CD14-positive monocyte (primary cell): ENCODE measurements around the gene RBM38. TPM values are rescaled to one million over a fixed set of nuclear protein-coding genes. Genes with fewer than 3 reads are reported as not detected.
A peak's percentile ranks its signal among the peaks of the same experiment; 100 is the strongest.

Experiments used
- DNase-seq, 3 donors: peaks; one replicate each; pipeline ENCODE4 v3.0.0-alpha.2; 2011 to 2022
- H2AFZ ChIP-seq: 2 replicates; pipeline ENCODE4 v1.6.0; 2012; ENCODE audit warnings: mild to moderate bottlenecking, low read depth, low read length, inconsistent platforms; ENCODE audit not compliant: insufficient read depth, poor library complexity, severe bottlenecking
- H3K27ac ChIP-seq, 2 donors: 1 replicate in 1 of 2; 2 replicates in 1 of 2; pipeline ENCODE4 v1.5.1; 2012 to 2013; ENCODE audit warnings: low read length in 2 of 2, control low read depth in 1 of 2, inconsistent platforms in 1 of 2, low read depth in 1 of 2, mild to moderate bottlenecking in 1 of 2
- H3K27me3 ChIP-seq, 2 donors: one replicate each; pipeline versions ENCODE4 v1.6.0 to v1.6.1; 2011 to 2013; ENCODE audit warnings: low read length in 2 of 2; ENCODE audit not compliant: control insufficient read depth in 2 of 2, insufficient read depth in 2 of 2
- H3K36me3 ChIP-seq, 2 donors: replicated peaks in 1 of 2; 1 replicate in 1 of 2; 2 replicates in 1 of 2; pipeline versions ENCODE4 v1.5.1 to v1.6.1; 2012 to 2013; ENCODE audit warnings: low read length in 2 of 2, control low read depth in 1 of 2, inconsistent platforms in 1 of 2, mild to moderate bottlenecking in 1 of 2; ENCODE audit not compliant: insufficient read depth in 2 of 2, control insufficient read depth in 1 of 2
- H3K4me1 ChIP-seq, 2 donors: 1 replicate in 1 of 2; 2 replicates in 1 of 2; pipeline versions ENCODE4 v1.5.1 to v1.6.1; 2012 to 2013; ENCODE audit warnings: low read length in 2 of 2, control low read depth in 1 of 2, inconsistent platforms in 1 of 2, mild to moderate bottlenecking in 1 of 2, moderate library complexity in 1 of 2; ENCODE audit not compliant: insufficient read depth in 2 of 2, control insufficient read depth in 1 of 2
- H3K4me2 ChIP-seq: replicated peaks from 2 replicates; pipeline ENCODE3; 2012; ENCODE audit warnings: low read length, moderate library complexity, mild to moderate bottlenecking; ENCODE audit not compliant: poor library complexity, severe bottlenecking; ENCODE audit errors: extremely low read depth
- H3K4me3 ChIP-seq, 3 experiments: fragments of 200-600 bp in 1 of 3; sonication (generic) in 1 of 3; replicated peaks in 1 of 3; 1 replicate in 2 of 3; 2 replicates in 1 of 3; pipeline ENCODE4 v1.5.1; 2011 to 2013; ENCODE audit warnings: low read length in 3 of 3, mild to moderate bottlenecking in 3 of 3, control low read depth in 2 of 3, low read depth in 2 of 3, inconsistent platforms in 1 of 3, moderate library complexity in 1 of 3
- H3K79me2 ChIP-seq: 2 replicates; pipeline ENCODE4 v1.6.0; 2012; ENCODE audit warnings: mild to moderate bottlenecking, control low read depth, inconsistent platforms, low read length, moderate library complexity; ENCODE audit not compliant: insufficient read depth
- H3K9ac ChIP-seq: 2 replicates; pipeline ENCODE4 v1.6.0; 2017; ENCODE audit warnings: low read length, mild to moderate bottlenecking; ENCODE audit not compliant: insufficient read depth, poor library complexity, severe bottlenecking
- H3K9me3 ChIP-seq, 2 donors: replicated peaks in 1 of 2; 1 replicate in 1 of 2; 2 replicates in 1 of 2; pipeline versions ENCODE4 v1.5.1 to v1.6.1; 2012 to 2013; ENCODE audit warnings: low read length in 2 of 2, control low read depth in 1 of 2; ENCODE audit not compliant: control insufficient read depth in 1 of 2, insufficient read depth in 1 of 2
- H4K20me1 ChIP-seq: 2 replicates; pipeline ENCODE4 v1.6.0; 2012; ENCODE audit warnings: mild to moderate bottlenecking, low read length, control low read depth, moderate library complexity; ENCODE audit not compliant: insufficient read depth
- H3K27ac Mint-ChIP-seq, 7 donors: one replicate each; pipeline ENCODE4 v1.8.0; 2020; ENCODE audit warnings: mild to moderate bottlenecking in 7 of 7, mixed read lengths in 7 of 7, moderate library complexity in 6 of 7, inconsistent platforms in 2 of 7
- H3K27me3 Mint-ChIP-seq, 3 donors: one replicate each; pipeline ENCODE4 v1.8.0; 2021 to 2022; ENCODE audit warnings: low read depth in 3 of 3, mild to moderate bottlenecking in 3 of 3, mixed read lengths in 3 of 3, moderate library complexity in 3 of 3, inconsistent platforms in 1 of 3
- H3K36me3 Mint-ChIP-seq, 2 donors: one replicate each; pipeline ENCODE4 v1.8.0; 2020; ENCODE audit warnings: mixed read lengths in 2 of 2, inconsistent platforms in 1 of 2, mild to moderate bottlenecking in 1 of 2
- H3K4me1 Mint-ChIP-seq: one replicate; pipeline ENCODE4 v1.8.0; 2020; ENCODE audit warnings: mild to moderate bottlenecking, mixed read lengths
- H3K4me3 Mint-ChIP-seq, 2 donors: one replicate each; pipeline ENCODE4 v1.8.0; 2020; ENCODE audit warnings: mild to moderate bottlenecking in 2 of 2, mixed read lengths in 2 of 2, moderate library complexity in 1 of 2
- H3K9me3 Mint-ChIP-seq, 7 donors: one replicate each; pipeline ENCODE4 v1.8.0; 2020 to 2022; ENCODE audit warnings: mixed read lengths in 7 of 7, mild to moderate bottlenecking in 6 of 7, moderate library complexity in 6 of 7, inconsistent platforms in 2 of 7
- WGBS: methylation state at CpG from one replicate; pipeline ENCODE4 v1.1.5; 2013; ENCODE audit warnings: missing lambda C conversion rate; ENCODE audit not compliant: insufficient coverage; 5-methylcytosine and 5-hydroxymethylcytosine counted together
- intact Hi-C, 2 donors: fragments of 100-400 bp; cut with micrococcal nuclease; formaldehyde crosslinking; loops; one replicate each; pipeline versions ENCODE4 v1.15.0 to v1.15.1; 2023
- polyA plus RNA-seq, 3 donors: library from polyadenylated mRNA; depleted of rRNA in 1 of 3; unstranded in 2 of 3; stranded (reverse) in 1 of 3; fragments of 300-500 nt in 2 of 3; fragments of >200 nt in 1 of 3; fragmentation: Illumina TruSeq in 2 of 3; gene quantifications; 1 replicate in 2 of 3; 2 replicates in 1 of 3; pipeline ENCODE4 v1.2.3, GENCODE V29; 2012 to 2021
- TF ChIP-seq, protein P1 (sequence below): fragments of 200-600 bp; IDR thresholded peaks from one replicate; pipeline ENCODE4 v1.8.0; 2022; ENCODE audit warnings: antibody characterized with exemption, mild to moderate bottlenecking

Gene RBM38
- polyA plus RNA-seq, 3 donors, result 7.5 to 48.3 (median 17.8) TPM

DNA sequence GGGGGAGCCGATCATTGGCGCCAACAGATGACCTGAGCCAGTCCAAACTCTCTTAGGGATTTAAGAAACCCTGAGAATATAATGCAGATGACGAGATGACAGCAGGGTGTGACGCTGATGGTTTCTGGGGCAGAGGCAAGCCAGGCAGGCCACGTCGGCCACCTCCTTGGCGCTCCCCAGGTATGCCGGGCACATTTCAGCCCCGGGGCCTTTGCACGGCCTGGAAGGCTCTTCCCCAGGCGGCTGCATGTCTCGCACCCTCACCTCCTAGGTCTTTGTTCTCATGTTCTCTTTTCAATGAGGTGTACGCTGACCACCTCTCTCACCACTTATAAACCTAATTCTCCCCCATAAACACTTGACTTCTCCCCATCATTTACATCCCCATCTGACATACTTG is 64.9 kb downstream of the RBM38 start:
- Histone ChIP-seq H3K79me2 (no peaks in the 10 kb centered on the region), H3K9me3 (peaks cover 0 to 3% of the 10 kb centered on the region in 2 donors), H3K4me2 (no peak overlapping the region), H3K27ac (no peak overlapping the region), H3K27me3 (no peaks in the 10 kb centered on the region), H3K9ac (no peak overlapping the region), H3K4me1 (peaks cover 47 to 58% of the 10 kb centered on the region in 2 donors), H3K4me3 (no peak overlapping the region), H2AFZ (no peak overlapping the region), H3K36me3 (no peaks in the 10 kb centered on the region), H4K20me1 (no peaks in the 10 kb centered on the region)
- H3K27me3 Mint-ChIP-seq, result peaks cover 0 to 3% (median 2%) of the 10 kb centered on the region in 3 donors
- DNase-seq, result no peak
- WGBS, result over 99% methylated on average over 11 of the region's 13 CpGs
- TF ChIP-seq, protein P1, sequence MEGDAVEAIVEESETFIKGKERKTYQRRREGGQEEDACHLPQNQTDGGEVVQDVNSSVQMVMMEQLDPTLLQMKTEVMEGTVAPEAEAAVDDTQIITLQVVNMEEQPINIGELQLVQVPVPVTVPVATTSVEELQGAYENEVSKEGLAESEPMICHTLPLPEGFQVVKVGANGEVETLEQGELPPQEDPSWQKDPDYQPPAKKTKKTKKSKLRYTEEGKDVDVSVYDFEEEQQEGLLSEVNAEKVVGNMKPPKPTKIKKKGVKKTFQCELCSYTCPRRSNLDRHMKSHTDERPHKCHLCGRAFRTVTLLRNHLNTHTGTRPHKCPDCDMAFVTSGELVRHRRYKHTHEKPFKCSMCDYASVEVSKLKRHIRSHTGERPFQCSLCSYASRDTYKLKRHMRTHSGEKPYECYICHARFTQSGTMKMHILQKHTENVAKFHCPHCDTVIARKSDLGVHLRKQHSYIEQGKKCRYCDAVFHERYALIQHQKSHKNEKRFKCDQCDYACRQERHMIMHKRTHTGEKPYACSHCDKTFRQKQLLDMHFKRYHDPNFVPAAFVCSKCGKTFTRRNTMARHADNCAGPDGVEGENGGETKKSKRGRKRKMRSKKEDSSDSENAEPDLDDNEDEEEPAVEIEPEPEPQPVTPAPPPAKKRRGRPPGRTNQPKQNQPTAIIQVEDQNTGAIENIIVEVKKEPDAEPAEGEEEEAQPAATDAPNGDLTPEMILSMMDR, result no peak
- intact Hi-C loops, result no loop called here
- H3K9me3 Mint-ChIP-seq, result peaks cover 0 to 4% (median 2%) of the 10 kb centered on the region in 7 donors
- H3K4me1 Mint-ChIP-seq, result peaks cover 63% of the 10 kb centered on the region
- peaks cover 2 to 4% of the 10 kb centered on the region in 2 donors for H3K36me3 Mint-ChIP-seq
- H3K27ac Mint-ChIP-seq, result no peak overlapping the region
- H3K4me3 Mint-ChIP-seq, result no peak overlapping the region

DNA sequence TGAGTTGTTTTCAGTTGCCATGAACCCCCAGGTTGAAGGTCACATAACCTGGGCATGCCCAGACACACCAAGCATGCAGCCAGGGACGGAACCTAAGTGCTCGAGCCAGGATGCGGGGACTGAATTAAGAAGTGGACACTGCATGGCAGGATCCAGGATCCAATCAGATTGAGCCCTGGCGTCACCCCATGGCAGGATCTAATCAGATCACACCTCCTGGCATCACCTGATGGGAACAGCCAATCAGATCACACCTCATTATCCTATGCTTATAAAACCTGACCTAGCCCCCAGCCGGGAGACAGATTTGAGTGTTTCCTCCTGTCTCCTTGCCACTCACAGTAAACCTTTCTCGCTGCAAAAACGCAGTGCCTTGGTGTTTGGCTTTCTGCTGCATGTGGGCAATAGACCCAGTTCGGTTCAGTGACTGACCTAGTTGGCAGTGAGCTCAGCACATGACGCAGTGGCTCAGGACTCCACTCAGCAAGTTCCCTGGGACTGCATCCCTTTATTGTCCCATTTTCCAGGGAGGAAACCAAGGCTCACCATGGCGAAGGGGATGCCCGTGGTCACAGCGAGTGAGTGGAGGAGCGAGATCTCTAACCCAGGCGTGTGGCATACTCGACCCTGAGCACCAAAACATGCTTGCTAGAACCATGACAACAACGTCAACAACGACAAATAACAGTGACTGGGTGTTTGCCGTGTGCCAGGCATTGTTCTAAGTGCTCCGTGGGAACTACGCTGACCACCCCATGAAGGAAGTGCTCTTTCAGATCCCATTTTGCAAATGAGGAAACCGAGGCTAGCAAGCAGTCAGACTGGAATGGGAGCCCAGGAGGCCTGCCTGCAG is 66.3 kb downstream of the RBM38 start:
- H3K79me2 ChIP-seq, result no peaks in the 10 kb centered on the region
- intact Hi-C loops, result no loop called here
- DNase-seq, result no peak
- Mint-ChIP-seq H3K27ac (peak overlapping the region in 3 of 7 donors; percentile 45 to 83 (median 46)), H3K4me1 (peaks cover 61% of the 10 kb centered on the region), H3K4me3 (no peak overlapping the region), H3K27me3 (peaks cover 0 to 6% (median 3%) of the 10 kb centered on the region in 3 donors), H3K36me3 (peaks cover 2% of the 10 kb centered on the region in 2 donors), H3K9me3 (peaks cover 0 to 3% (median 1%) of the 10 kb centered on the region in 7 donors)
- H3K27me3 ChIP-seq, result no peaks in the 10 kb centered on the region
- no peaks in the 10 kb centered on the region for H4K20me1 ChIP-seq
- H3K27ac ChIP-seq, result no peak overlapping the region
- H3K36me3 ChIP-seq, result no peaks in the 10 kb centered on the region
- H3K9me3 ChIP-seq, result peaks cover 0 to 3% of the 10 kb centered on the region in 2 donors
- WGBS, result 90% methylated on average over 20 of the region's 21 CpGs
- H2AFZ ChIP-seq, result no peak overlapping the region
- no peak overlapping the region for H3K4me3 ChIP-seq
- peaks cover 47 to 58% of the 10 kb centered on the region in 2 donors for H3K4me1 ChIP-seq
- H3K4me2 ChIP-seq, result no peak overlapping the region
- TF ChIP-seq, protein P1, result no peak
- no peak overlapping the region for H3K9ac ChIP-seq
